C1 segment of cervical spinal cord (tissue), 14 donors: Measurements from ENCODE around the gene YIPF4.
A peak's percentile ranks its signal among the peaks of the same experiment; 100 is the strongest.
"Not testable (repeated sequence)": the region's sequence is repeated elsewhere in the genome, so short reads cannot be mapped to it uniquely, and the experiment has no call there.

ENCODE experiments used
- DNase-seq, 14 donors: peaks; one replicate each; lab custom pipeline; 2025; lab: John Stamatoyannopoulos, UW

The YIPF4 gene

DNA sequence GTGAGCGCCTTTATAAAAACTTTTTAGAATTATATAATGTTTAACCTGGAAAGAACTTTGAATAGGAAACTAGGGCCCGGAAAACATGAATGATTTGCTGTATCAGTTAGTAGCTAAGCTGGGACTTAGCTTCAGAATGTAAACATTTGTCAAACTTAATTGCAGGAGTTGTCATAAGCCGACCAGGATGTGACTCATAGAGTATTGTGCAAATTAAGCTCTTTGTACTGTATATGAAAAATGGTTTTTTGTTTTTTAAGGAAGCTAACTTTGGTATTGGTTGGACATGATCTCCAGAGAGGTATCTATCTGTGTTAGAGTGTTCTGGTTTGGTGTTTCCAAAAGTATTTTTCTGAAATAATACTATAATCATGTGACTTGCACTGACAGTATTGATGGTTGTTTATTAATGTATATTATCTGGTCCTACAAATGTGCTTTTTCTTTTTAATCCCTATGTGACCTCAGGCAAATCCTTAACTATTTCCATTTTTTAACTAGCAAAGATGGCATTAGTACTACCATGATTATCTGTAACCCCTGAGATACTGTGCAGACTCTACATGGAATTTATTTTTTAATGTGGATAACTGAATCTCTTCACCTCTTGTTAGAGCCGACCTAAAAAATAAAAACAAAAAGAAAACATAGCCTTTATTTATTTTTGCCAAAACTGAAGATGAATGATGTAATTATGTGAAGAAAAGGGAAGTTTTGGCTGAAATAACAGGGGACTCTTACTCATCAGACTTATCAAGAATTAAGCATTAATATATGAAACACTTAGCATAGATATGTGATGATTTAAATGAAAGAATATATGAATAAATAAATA lies 11.7 kb downstream of the YIPF4 start:
- DNase-seq = no peak

DNA sequence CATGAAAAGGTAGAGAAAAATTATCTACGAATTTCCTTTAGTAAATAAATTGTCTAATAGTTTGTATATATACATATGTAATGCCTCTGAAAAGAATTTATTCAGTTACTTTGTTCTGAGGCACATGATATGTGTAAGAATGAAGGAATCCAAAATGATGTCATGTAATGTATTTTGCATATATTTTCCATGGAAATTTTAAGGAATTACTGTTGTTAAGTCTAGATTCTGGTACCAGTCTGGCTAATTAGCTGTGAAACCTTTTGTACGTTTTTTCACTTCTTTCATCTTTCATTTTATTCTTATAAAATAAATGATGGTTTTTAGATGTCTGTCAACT lies 12.3 kb downstream of the YIPF4 start:
- no peak for DNase-seq

DNA sequence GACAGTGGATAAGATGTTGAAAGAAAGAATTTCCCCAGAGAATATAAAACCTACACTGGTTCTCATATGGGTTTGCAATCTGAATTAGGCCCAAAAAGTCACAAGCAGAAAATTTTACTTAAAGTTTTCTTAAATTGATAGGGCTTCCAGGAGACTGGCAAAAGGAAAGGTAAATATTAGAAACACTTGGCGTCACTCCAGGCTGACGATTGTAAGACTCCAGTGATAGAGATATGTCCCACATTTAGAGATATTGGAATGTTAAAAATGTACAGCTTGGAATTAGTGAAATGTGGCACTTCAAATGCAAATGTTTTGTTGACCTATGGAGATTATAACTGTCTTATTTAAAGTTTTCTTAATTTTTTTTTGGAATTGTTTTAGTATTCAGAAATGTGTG lies 14.0 kb downstream of the YIPF4 start:
- no peak for DNase-seq

DNA sequence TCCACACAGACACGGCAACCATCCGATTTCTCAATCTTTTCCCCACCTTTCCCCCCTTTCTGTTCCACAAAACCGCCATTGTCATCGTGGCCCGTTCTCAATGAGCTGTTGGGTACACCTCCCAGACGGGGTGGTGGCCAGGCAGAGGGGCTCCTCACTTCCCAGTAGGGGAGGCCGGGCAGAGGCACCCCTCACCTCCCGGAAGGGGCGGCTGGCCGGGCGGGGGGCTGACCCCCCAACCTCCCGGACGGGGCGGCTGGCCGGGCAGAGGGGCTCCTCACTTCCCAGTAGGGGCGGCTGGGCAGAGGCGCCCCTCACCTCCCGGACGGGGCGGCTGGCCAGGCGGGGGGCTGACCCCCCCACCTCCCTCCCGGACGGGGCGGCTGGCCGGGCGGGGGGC lies 15.8 kb downstream of the YIPF4 start:
- not testable (repeated sequence) for DNase-seq

DNA sequence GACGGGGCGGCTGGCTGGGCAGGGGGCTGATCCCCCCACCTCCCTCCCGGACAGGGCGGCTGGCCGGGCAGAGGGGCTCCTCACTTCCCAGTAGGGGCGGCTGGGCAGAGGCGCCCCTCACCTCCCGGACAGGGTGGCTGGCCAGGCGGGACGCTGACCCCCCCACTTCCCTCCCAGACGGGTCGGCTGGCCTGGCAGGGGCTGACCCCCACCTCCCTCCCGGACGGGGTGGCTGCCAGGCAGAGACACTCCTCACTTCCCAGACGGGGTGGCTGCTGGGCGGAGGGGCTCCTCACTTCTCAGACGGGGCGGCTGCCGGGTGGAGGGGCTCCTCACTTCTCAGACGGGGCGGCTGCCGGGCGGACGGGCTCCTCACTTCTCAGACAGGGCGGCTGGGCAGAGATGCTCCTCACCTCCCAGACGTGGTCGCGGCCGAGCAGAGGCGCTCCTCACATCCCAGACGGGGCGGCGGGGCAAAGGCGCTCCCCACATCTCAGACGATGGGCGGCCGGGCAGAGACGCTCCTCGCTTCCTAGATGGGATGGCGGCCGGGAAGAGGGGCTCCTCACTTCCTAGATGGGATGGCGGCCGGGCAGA lies 16.4 kb downstream of the YIPF4 start:
- not testable (repeated sequence) for DNase-seq

DNA sequence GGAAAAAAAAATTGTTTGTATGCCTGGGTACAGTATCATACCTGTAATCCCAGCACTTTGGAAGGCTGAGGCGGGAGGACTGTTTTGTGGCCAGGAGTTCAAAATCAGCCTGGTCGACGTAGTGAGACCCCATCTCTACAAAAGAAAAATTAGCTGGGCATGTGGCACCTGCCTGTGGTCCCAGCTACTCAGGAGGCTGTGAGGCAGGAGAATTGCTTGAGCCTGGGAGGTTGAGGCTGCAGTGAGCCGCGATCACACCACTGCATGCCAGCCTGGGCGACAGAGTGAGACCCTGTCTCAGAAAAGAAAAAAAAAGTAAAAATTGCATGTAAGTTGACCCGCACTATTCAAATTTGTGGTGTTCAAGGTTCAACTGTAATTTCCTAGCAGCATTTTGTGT lies 32.9 kb downstream of the YIPF4 start:
- DNase-seq = no peak

DNA sequence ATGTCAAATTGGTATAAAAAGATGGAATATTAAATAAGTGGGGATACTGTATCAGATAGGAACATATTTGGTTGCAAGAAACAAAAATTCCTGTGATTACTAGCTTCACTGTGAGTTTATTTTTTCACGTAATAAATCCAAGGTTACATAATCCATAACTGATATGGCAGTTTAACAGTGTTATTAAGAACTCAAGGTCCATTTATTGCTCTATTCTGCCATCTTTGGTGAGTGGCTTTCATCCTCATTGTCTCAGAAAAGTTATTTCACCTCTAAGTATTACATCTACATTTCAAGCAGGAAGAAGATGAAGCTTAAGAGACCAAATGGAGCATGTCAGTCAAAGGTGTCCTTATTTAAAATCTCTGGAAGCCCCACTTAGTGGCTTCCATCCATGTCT lies 37.2 kb downstream of the YIPF4 start:
- DNase-seq = no peak

DNA sequence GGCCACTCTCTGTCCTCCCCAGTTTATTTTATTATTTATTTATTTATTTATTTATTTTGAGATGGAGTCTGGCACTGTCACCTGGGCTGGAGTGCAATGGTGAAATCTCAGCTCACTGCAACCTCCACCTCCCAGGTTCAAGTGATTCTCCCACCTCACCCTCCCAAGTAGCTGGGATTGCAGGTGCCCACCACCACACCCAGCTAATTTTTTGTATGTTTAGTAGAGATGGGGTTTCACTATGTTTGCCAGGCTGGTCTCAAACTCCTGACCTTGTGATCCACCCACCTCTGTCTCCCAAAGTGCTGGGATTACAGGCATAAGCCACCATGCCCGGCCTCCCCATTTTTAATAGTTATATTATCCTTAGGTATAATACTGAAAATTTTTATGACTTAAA lies 51.0 kb downstream of the YIPF4 start:
- DNase-seq = not testable (repeated sequence)

DNA sequence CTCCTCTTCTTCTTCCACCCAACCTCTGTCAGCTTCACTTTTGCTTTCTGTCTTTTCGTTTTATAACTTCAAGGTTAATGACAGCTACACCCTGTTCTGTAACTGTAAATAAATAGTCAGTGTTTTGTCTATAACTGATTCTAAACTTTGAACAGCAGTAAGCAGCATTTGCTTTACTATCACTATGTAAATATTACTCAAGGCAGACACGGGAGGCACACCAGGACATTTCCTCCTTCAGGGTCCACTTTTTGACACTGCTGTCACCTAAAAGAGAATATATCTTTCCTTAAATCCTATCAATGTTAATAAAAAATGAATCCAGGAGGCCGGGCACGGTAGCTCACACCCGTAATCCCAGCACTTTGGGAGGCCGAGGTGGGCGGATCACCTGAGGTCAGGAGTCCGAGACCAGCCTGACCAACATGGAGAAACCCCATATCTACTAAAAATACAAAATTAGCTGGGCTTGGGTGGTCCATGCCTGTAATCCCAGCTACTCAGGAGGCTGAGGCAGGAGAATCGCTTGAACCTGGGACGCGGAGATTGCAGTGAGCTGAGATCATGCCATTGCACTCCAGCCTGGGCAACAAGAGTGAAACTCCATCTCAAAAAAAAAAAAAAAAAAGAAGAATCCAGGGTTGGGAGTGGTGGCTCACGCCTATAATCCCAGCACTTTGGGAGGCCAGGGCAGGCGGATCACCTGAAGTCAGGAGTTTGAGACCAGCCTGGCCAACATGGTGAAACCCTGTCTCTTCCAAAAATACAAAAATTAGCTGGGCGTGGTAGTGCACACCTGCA lies 51.7 kb downstream of the YIPF4 start:
- not testable (repeated sequence) for DNase-seq

DNA sequence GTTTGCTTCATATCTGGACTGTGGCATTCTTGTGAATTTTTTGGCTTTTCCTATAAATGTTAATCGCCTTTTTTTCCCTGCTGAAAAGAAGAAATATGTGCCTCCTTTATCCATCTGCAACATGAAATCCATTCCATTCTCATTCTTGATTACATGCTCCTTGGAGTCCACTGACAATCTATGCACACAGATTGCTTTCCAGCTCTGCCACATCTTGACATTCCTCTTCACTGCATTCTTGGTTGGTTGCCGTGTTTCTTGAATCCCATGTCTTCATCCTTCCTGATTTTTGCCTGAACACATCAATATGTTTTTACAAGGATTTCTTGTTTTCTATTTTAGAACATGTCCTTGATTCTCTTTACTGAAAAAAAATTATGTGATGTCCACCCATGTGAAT lies 52.4 kb downstream of the YIPF4 start:
- no peak for DNase-seq

DNA sequence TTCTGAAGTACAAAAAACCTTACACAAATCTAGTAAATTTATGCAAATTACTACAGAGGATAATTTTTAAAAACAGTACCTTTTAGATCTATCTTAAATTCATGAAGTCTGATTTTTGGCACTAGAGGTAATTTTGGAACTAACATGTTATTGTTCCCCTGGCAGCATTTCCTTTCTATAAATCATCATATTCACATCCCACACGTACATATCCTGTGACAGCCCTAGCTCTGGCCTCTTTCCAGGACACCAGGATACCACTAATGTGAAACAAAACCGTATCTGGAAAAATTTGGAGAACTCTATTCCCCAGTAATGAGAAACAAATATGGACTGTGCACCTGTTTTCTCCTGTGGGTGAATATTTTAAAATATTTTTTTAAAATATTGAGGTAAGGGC lies 65.1 kb downstream of the YIPF4 start:
- no peak for DNase-seq

DNA sequence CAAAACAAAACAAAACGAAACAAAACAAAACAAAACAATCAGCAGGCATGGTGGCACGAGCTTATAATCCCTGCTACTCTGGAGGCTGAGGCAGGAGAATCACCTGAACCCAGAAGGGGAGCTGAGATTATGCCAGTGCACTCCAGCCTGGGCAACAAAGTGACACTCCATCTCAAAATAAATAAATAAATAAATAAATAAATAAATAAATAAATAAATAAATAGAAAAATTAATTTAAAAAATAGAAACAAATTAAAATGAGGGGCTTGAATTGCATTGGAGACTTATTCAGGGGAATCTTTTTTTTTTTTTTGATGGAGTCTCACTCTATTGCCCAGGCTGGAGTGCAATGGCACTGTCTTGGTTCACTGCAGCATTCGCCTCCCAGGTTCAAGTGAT lies 73.1 kb downstream of the YIPF4 start:
- DNase-seq = not testable (repeated sequence)

DNA sequence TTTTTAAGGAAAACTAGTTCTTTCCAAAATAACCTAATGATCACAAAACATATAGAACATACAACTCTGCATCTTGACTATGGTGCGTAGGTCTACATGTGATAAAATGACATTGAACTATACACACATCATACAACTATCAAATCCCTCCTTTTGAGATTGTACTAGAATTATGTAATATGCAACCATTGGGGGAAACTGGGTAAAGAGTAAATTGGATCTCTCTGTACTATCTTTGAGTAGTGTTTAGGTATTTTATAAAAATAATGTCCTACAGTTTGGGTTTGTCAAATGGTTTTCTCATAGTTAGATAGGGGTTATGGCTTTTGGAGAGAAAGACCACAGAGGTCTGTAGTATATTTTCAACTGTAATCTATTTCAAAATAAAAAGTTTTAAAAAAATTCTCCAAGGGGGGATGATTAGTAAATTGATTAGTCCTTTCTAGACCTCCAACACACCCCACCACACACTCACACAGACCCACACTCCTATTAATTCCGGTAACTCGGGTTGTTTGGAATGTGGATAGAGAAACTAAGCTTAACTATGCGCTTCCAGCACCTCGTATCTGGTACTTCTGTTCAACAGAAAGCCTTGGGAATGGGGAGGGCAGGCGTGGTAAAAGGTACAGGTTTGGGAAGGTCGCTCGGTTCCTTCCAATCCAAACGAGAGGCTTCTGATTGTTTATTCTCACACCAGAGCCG lies 78.4 kb downstream of the YIPF4 start:
- DNase-seq = no peak

DNA sequence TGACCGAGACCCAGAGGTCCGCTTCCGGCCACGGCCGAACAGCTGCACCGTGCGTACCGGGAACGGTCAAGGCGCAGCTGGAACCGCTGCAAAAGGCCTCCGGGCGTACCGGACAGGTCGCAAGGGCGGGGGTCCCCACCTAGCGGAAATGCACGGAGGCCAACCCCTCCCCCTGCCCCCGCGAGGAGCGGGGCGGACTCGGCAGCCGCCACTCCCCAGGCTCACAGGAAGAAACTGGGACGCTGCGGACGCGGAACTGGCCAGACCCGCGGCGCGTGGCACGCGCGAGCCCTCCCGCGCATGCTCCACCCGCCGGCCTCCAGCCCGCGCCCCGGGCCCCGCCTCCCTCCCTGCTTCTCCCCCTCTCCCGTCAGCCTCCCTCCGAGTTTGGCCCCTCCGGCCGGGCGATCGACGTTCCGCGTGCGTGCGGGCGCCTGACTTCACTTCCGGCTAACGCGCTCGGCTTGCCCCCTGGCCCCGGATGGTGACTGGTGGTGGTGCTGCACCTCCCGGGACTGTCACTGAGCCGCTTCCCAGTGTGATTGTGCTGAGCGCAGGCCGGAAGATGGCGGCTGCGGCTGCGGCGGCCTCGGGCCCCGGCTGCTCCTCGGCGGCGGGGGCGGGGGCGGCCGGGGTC lies 79.1 kb downstream of the YIPF4 start, which contains the start of gene BIRC6:
Gene BIRC6 (plus strand): TSS at position 343 of the 637 bp plus-strand sequence. CDS start 139 bp downstream, at position 482.
- peak; percentile 88 to 99 (median 98) for DNase-seq

DNA sequence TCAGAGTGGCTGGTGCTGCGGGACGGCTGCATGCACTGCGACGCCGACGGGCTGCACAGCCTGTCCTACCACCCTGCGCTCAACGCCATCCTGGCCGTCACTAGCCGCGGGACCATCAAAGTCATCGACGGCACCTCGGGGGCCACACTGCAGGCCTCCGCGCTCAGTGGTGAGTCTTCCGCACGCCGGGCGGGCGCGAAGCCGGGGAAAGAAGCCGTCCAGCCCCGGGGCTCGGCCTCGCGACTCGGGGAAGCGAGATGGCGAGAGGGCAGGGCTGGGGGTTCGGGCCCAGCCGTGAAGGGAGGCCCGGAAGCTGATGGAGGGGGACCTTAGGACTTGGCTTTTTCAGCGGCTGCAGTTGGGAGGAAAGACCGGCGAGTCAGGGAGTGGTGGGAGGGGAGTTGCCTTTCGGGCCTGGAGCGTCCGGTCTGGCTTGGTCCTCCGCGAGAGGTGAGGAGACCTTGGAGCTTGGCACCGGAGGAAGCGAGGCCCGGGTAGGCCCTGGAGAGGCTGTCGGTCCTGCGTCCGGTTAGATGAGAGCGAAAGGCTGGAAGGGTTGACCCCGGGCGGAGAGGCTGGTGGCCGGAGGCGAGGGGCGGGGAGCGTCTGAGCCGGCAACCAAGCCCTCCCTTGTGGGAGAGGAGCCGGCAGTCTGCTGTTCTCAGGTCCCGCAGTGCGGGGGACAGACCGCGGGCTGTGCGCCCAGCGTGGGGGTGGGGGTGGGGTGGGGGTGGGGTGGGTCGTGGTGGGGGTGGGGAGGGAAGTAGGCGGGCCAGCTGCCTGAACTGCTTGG lies 79.8 kb downstream of the YIPF4 start:
- DNase-seq = peak in 12 of 14 donors; percentile 8 to 71 (median 47)

DNA sequence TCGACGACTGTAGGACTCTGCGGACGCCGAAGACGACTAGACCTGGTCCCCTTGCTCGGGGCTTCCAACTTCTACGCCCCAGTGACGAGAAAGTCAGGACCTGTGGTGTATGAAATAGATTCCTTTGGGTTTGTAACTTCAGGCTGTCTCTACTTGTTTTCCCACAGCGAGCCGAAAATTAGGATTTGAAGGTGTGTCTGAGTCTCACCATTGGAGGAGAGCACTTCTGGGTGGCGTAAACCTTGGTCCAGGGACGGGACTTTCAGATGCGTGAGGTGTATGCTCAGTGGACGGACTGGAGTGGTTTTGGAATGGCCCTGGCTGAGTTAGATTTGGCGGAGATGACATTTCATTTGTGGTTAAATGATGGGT lies 80.4 kb downstream of the YIPF4 start:
- peak in 2 of 14 donors; percentile 2 to 6 for DNase-seq

DNA sequence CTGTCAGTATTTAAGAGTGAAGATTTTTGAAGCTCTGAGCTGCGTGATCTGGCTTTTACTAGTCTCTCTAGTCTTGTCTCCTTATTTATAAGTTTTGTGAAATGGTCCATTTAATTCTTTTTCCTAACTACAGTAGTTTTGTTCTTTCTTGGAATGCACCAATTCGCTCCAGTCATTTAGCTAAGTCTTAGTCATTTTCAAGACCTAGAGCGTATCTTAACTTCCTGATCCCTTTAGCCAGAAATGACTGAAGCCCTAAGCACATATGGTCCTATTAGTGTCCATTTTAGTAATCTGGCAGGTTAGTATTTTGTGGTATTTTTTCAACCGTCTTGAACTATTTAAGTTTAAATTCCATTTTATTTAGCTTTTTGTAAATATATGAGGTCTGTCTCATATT lies 82.7 kb downstream of the YIPF4 start:
- no peak for DNase-seq

DNA sequence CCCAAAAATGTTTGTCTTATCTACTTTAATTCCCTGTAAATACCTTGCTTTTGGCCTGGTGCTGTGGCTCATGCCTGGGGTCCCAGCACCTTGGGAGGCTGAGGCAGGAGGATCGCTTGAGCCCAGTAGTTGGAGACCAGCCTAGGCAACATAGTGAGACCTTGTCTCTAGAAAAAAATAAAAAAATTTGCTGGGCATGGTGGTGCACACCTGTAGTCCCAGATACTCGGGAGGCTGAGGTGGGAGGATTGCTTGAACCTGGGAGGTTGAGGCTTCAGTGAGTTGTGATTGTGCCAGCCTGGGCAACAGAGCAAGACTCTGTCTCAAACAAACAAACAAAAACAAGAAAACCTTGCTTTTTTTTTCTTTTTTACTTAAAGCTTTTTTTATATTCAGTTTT lies 85.3 kb downstream of the YIPF4 start:
- not testable (repeated sequence) for DNase-seq

DNA sequence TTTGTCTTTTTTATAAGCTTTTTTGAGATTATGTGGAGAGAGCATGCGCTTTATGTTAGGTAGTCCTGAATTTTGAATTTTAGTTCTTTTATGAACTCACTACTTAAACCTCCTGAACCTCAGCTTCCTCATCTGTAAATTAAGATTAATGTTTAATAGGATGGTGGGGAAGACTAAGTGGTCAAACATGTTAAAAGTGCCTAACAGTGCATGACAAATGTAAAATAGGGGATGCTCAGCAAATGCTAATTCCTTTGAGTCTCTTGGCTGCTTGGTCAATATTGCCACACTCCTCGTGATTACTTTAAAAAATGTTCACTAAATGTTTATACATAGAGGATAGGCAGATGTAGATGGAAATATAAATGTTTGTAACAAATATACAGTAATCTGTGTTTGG lies 85.9 kb downstream of the YIPF4 start:
- no peak for DNase-seq

DNA sequence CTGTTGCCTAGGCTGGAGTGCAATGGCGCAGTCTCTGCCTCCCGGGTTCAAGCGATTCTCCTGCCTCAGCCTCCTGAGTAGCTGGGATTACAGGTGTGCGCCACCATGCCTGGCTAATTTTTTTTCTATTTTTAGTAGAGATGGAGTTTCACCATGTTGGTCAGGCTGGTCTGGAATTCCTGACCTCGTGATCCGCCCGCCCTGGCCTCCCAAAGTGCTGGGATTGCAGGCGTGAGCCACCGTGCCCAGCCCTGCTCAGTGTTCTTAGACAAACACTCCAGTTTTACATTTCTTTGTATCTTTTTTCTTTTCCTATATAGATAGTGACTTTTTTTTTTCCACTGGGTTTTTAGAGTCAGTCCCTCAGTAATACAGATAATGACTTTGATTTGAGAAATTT lies 86.6 kb downstream of the YIPF4 start:
- DNase-seq = not testable (repeated sequence)

DNA sequence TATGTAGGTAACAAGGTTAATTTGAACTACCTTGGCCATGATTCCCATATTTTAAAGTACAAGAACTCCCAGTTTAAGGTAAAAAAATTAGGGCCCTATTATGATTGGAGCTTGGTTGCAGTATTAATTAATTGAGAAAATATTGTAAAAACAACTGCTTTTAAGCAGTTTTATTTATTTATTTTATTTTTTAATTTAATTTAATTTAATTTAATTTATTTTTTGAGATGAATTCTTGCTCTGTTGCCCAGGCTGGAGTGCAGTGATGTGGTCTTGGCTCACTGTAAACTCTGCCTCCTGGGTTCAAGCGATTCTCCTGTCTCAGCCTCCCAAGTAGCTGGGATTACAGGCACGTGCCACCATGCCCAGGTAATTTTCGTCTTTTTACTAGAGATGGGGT lies 88.0 kb downstream of the YIPF4 start:
- not testable (repeated sequence) for DNase-seq
